ENCODE results near the gene CBLN4. TPM values are rescaled to one million over a fixed set of nuclear protein-coding genes. Genes with fewer than 3 reads are reported as not detected.

Gene CBLN4
- not detected in 2 replicates for total RNA-seq

GRCh38 chr20:56005389-56005715, at the start of gene CBLN4:
TSS of gene CBLN4 (minus strand) at chr20:56005519. CDS start at chr20:56004171, 1,348 bp downstream.

Other genes with a start within 250 kb of the CBLN4 start
- gene MC3R, start 243.2 kb upstream of the CBLN4 start, total RNA-seq = not detected in 2 replicates

Data from aortic smooth muscle cell (primary cell).